CD14-positive monocyte (primary cell): ENCODE data around the gene NFKBIE. TPM values are rescaled to one million over a fixed set of nuclear protein-coding genes. Genes with fewer than 3 reads are reported as not detected.
A peak's percentile ranks its signal among the peaks of the same experiment; 100 is the strongest.

Experiments used
- DNase-seq, 3 donors: peaks; one replicate each; pipeline ENCODE4 v3.0.0-alpha.2; 2011 to 2022
- H2AFZ ChIP-seq: 2 replicates; pipeline ENCODE4 v1.6.0; 2012; ENCODE audit warnings: mild to moderate bottlenecking, low read depth, low read length, inconsistent platforms; ENCODE audit not compliant: insufficient read depth, poor library complexity, severe bottlenecking
- H3K27ac ChIP-seq, 2 donors: 1 replicate in 1 of 2; 2 replicates in 1 of 2; pipeline ENCODE4 v1.5.1; 2012 to 2013; ENCODE audit warnings: low read length in 2 of 2, control low read depth in 1 of 2, inconsistent platforms in 1 of 2, low read depth in 1 of 2, mild to moderate bottlenecking in 1 of 2
- H3K27me3 ChIP-seq, 2 donors: one replicate each; pipeline versions ENCODE4 v1.6.0 to v1.6.1; 2011 to 2013; ENCODE audit warnings: low read length in 2 of 2; ENCODE audit not compliant: control insufficient read depth in 2 of 2, insufficient read depth in 2 of 2
- H3K36me3 ChIP-seq, 2 donors: replicated peaks in 1 of 2; 1 replicate in 1 of 2; 2 replicates in 1 of 2; pipeline versions ENCODE4 v1.5.1 to v1.6.1; 2012 to 2013; ENCODE audit warnings: low read length in 2 of 2, control low read depth in 1 of 2, inconsistent platforms in 1 of 2, mild to moderate bottlenecking in 1 of 2; ENCODE audit not compliant: insufficient read depth in 2 of 2, control insufficient read depth in 1 of 2
- H3K4me1 ChIP-seq, 2 donors: 1 replicate in 1 of 2; 2 replicates in 1 of 2; pipeline versions ENCODE4 v1.5.1 to v1.6.1; 2012 to 2013; ENCODE audit warnings: low read length in 2 of 2, control low read depth in 1 of 2, inconsistent platforms in 1 of 2, mild to moderate bottlenecking in 1 of 2, moderate library complexity in 1 of 2; ENCODE audit not compliant: insufficient read depth in 2 of 2, control insufficient read depth in 1 of 2
- H3K4me2 ChIP-seq: replicated peaks from 2 replicates; pipeline ENCODE3; 2012; ENCODE audit warnings: low read length, moderate library complexity, mild to moderate bottlenecking; ENCODE audit not compliant: poor library complexity, severe bottlenecking; ENCODE audit errors: extremely low read depth
- H3K4me3 ChIP-seq, 3 experiments: fragments of 200-600 bp in 1 of 3; sonication (generic) in 1 of 3; replicated peaks in 1 of 3; 1 replicate in 2 of 3; 2 replicates in 1 of 3; pipeline ENCODE4 v1.5.1; 2011 to 2013; ENCODE audit warnings: low read length in 3 of 3, mild to moderate bottlenecking in 3 of 3, control low read depth in 2 of 3, low read depth in 2 of 3, inconsistent platforms in 1 of 3, moderate library complexity in 1 of 3
- H3K79me2 ChIP-seq: 2 replicates; pipeline ENCODE4 v1.6.0; 2012; ENCODE audit warnings: mild to moderate bottlenecking, control low read depth, inconsistent platforms, low read length, moderate library complexity; ENCODE audit not compliant: insufficient read depth
- H3K9ac ChIP-seq: 2 replicates; pipeline ENCODE4 v1.6.0; 2017; ENCODE audit warnings: low read length, mild to moderate bottlenecking; ENCODE audit not compliant: insufficient read depth, poor library complexity, severe bottlenecking
- H3K9me3 ChIP-seq, 2 donors: replicated peaks in 1 of 2; 1 replicate in 1 of 2; 2 replicates in 1 of 2; pipeline versions ENCODE4 v1.5.1 to v1.6.1; 2012 to 2013; ENCODE audit warnings: low read length in 2 of 2, control low read depth in 1 of 2; ENCODE audit not compliant: control insufficient read depth in 1 of 2, insufficient read depth in 1 of 2
- H4K20me1 ChIP-seq: 2 replicates; pipeline ENCODE4 v1.6.0; 2012; ENCODE audit warnings: mild to moderate bottlenecking, low read length, control low read depth, moderate library complexity; ENCODE audit not compliant: insufficient read depth
- H3K27ac Mint-ChIP-seq, 7 donors: one replicate each; pipeline ENCODE4 v1.8.0; 2020; ENCODE audit warnings: mild to moderate bottlenecking in 7 of 7, mixed read lengths in 7 of 7, moderate library complexity in 6 of 7, inconsistent platforms in 2 of 7
- H3K27me3 Mint-ChIP-seq, 3 donors: one replicate each; pipeline ENCODE4 v1.8.0; 2021 to 2022; ENCODE audit warnings: low read depth in 3 of 3, mild to moderate bottlenecking in 3 of 3, mixed read lengths in 3 of 3, moderate library complexity in 3 of 3, inconsistent platforms in 1 of 3
- H3K36me3 Mint-ChIP-seq, 2 donors: one replicate each; pipeline ENCODE4 v1.8.0; 2020; ENCODE audit warnings: mixed read lengths in 2 of 2, inconsistent platforms in 1 of 2, mild to moderate bottlenecking in 1 of 2
- H3K4me1 Mint-ChIP-seq: one replicate; pipeline ENCODE4 v1.8.0; 2020; ENCODE audit warnings: mild to moderate bottlenecking, mixed read lengths
- H3K4me3 Mint-ChIP-seq, 2 donors: one replicate each; pipeline ENCODE4 v1.8.0; 2020; ENCODE audit warnings: mild to moderate bottlenecking in 2 of 2, mixed read lengths in 2 of 2, moderate library complexity in 1 of 2
- H3K9me3 Mint-ChIP-seq, 7 donors: one replicate each; pipeline ENCODE4 v1.8.0; 2020 to 2022; ENCODE audit warnings: mixed read lengths in 7 of 7, mild to moderate bottlenecking in 6 of 7, moderate library complexity in 6 of 7, inconsistent platforms in 2 of 7
- CTCF ChIP-seq: fragments of 200-600 bp; IDR thresholded peaks from one replicate; pipeline ENCODE4 v1.8.0; 2022; ENCODE audit warnings: antibody characterized with exemption, mild to moderate bottlenecking
- WGBS: methylation state at CpG from one replicate; pipeline ENCODE4 v1.1.5; 2013; ENCODE audit warnings: missing lambda C conversion rate; ENCODE audit not compliant: insufficient coverage; 5-methylcytosine and 5-hydroxymethylcytosine counted together
- intact Hi-C, 2 donors: fragments of 100-400 bp; cut with micrococcal nuclease; formaldehyde crosslinking; loops; one replicate each; pipeline versions ENCODE4 v1.15.0 to v1.15.1; 2023
- polyA plus RNA-seq, 3 donors: library from polyadenylated mRNA; depleted of rRNA in 1 of 3; unstranded in 2 of 3; stranded (reverse) in 1 of 3; fragments of 300-500 nt in 2 of 3; fragments of >200 nt in 1 of 3; fragmentation: Illumina TruSeq in 2 of 3; gene quantifications; 1 replicate in 2 of 3; 2 replicates in 1 of 3; pipeline ENCODE4 v1.2.3, GENCODE V29; 2012 to 2021

NFKBIE gene
- polyA plus RNA-seq, 3 donors: 19.9 to 108 (median 23.2) TPM

GRCh38 chr6:44311304-44311703 is 46.0 kb upstream of the NFKBIE start:
- Mint-ChIP-seq H3K27me3 (peaks cover 0 to under 1% (median 0%) of the 10 kb centered on the region in 3 donors), H3K4me3 (no peak overlapping the region), H3K36me3 (peaks cover 46 to 49% of the 10 kb centered on the region in 2 donors), H3K27ac (peak overlapping the region in 1 of 7 donors; percentile 22), H3K9me3 (peaks cover 0 to 3% (median 0%) of the 10 kb centered on the region in 7 donors), H3K4me1 (peaks cover 23% of the 10 kb centered on the region)
- intact Hi-C loops: loop anchor here (5.0 kb wide), 1 partner anchor 44 kb away; the partner anchor contains the start of gene NFKBIE (in 2 of the 2)
- H3K27ac ChIP-seq: peak overlapping the region in 1 of 2 donors; percentile 28
- peaks cover 12 to 15% of the 10 kb centered on the region in 2 donors for H3K4me1 ChIP-seq
- H2AFZ ChIP-seq: no peak overlapping the region
- H3K4me3 ChIP-seq: no peak overlapping the region
- H3K9ac ChIP-seq: no peak overlapping the region
- TF ChIP-seq CTCF: no peak
- no CpG with 5 or more reads among the region's 2 CpGs for WGBS
- peaks cover 39 to 53% of the 10 kb centered on the region in 2 donors for H3K36me3 ChIP-seq
- no peaks in the 10 kb centered on the region for H3K9me3 ChIP-seq
- DNase-seq: no peak
- H3K79me2 ChIP-seq: peaks cover 14% of the 10 kb centered on the region
- no peak overlapping the region for H3K4me2 ChIP-seq
- peaks cover 0 to under 1% of the 10 kb centered on the region in 2 donors for H3K27me3 ChIP-seq
- no peaks in the 10 kb centered on the region for H4K20me1 ChIP-seq

GRCh38 chr6:44310241-44310640 is 44.9 kb upstream of the NFKBIE start:
- 97% methylated on average over 3 of the region's 3 CpGs for WGBS
- no peaks in the 10 kb centered on the region for H3K9me3 ChIP-seq
- Mint-ChIP-seq H3K27me3 (no peaks in the 10 kb centered on the region), H3K9me3 (peaks cover 0 to 3% (median 0%) of the 10 kb centered on the region in 7 donors), H3K27ac (no peak overlapping the region), H3K36me3 (peaks cover 53 to 59% of the 10 kb centered on the region in 2 donors), H3K4me3 (no peak overlapping the region), H3K4me1 (peaks cover 16% of the 10 kb centered on the region)
- no peaks in the 10 kb centered on the region for H4K20me1 ChIP-seq
- no peak overlapping the region for H3K9ac ChIP-seq
- no peak for TF ChIP-seq CTCF
- no peak overlapping the region for H3K4me3 ChIP-seq
- H3K4me1 ChIP-seq: peaks cover 8% of the 10 kb centered on the region in 2 donors
- no peak overlapping the region for H2AFZ ChIP-seq
- H3K4me2 ChIP-seq: no peak overlapping the region
- intact Hi-C loops: loop anchor here (5.0 kb wide), 1 partner anchor 43 kb away; the partner anchor contains the start of gene NFKBIE (in 2 of the 2)
- H3K79me2 ChIP-seq: peaks cover 14% of the 10 kb centered on the region
- DNase-seq: no peak
- H3K36me3 ChIP-seq: peaks cover 50 to 64% of the 10 kb centered on the region in 2 donors
- H3K27ac ChIP-seq: no peak overlapping the region
- H3K27me3 ChIP-seq: no peaks in the 10 kb centered on the region
